ENCODE data around the gene CFP.
A peak's percentile ranks its signal among the peaks of the same experiment; 100 is the strongest.

Gene CFP

GRCh38 chrX:47574547-47575301, 55.0 kb downstream of the CFP start:
- Histone ChIP-seq H3K27me3 (ENCODE audit: control insufficient read depth in 1 of 2, insufficient read depth in 2 of 2, low read length in 2 of 2) (peaks cover 0 to 17% of the 10 kb centered on the region in 2 donors), H3K36me3 (ENCODE audit: control insufficient read depth in 2 of 2, insufficient read depth in 2 of 2, low read length in 2 of 2) (peaks cover 0 to 8% of the 10 kb centered on the region in 2 donors), H3K9ac (ENCODE audit: low read length in 2 of 2) (no peak overlapping the region), H3K4me1 (ENCODE audit: control insufficient read depth, insufficient read depth, low read length) (peaks cover 15% of the 10 kb centered on the region), H3K27ac (ENCODE audit: low read length) (no peak overlapping the region), H3K4me3 (ENCODE audit: low read length in 2 of 2) (no peak overlapping the region), H3K9me3 (ENCODE audit: control insufficient read depth in 2 of 2, low read length in 2 of 2) (no peaks in the 10 kb centered on the region)

GRCh38 chrX:47574076-47574546, 55.6 kb downstream of the CFP start:
- Histone ChIP-seq H3K4me1 (ENCODE audit: control insufficient read depth, insufficient read depth, low read length) (peaks cover 15% of the 10 kb centered on the region), H3K36me3 (ENCODE audit: control insufficient read depth in 2 of 2, insufficient read depth in 2 of 2, low read length in 2 of 2) (peaks cover 2 to 12% of the 10 kb centered on the region in 2 donors), H3K27ac (ENCODE audit: low read length) (no peak overlapping the region), H3K9ac (ENCODE audit: low read length in 2 of 2) (no peak overlapping the region), H3K27me3 (ENCODE audit: control insufficient read depth in 1 of 2, insufficient read depth in 2 of 2, low read length in 2 of 2) (peaks cover 0 to 17% of the 10 kb centered on the region in 2 donors), H3K4me3 (ENCODE audit: low read length in 2 of 2) (peak overlapping the region in 1 of 2 donors; percentile 40), H3K9me3 (ENCODE audit: control insufficient read depth in 2 of 2, low read length in 2 of 2) (no peaks in the 10 kb centered on the region)

GRCh38 chrX:47573341-47574075, 56.2 kb downstream of the CFP start:
- peak overlapping the region in 1 of 2 donors; percentile 40 for H3K4me3 ChIP-seq (ENCODE audit: low read length in 2 of 2)

More at GRCh38 chrX:47573341-47574075, 56.2 kb downstream of the CFP start:
- Histone ChIP-seq H3K9ac (ENCODE audit: low read length in 2 of 2) (peak overlapping the region in 1 of 2 donors; percentile 36), H3K36me3 (ENCODE audit: control insufficient read depth in 2 of 2, insufficient read depth in 2 of 2, low read length in 2 of 2) (peaks cover 8 to 15% of the 10 kb centered on the region in 2 donors), H3K27ac (ENCODE audit: low read length) (no peak overlapping the region), H3K27me3 (ENCODE audit: control insufficient read depth in 1 of 2, insufficient read depth in 2 of 2, low read length in 2 of 2) (peaks cover 0 to 16% of the 10 kb centered on the region in 2 donors), H3K9me3 (ENCODE audit: control insufficient read depth in 2 of 2, low read length in 2 of 2) (no peaks in the 10 kb centered on the region), H3K4me1 (ENCODE audit: control insufficient read depth, insufficient read depth, low read length) (peaks cover 15% of the 10 kb centered on the region)
